ENCODE measurements around the gene UPF1.

The UPF1 gene

DNA sequence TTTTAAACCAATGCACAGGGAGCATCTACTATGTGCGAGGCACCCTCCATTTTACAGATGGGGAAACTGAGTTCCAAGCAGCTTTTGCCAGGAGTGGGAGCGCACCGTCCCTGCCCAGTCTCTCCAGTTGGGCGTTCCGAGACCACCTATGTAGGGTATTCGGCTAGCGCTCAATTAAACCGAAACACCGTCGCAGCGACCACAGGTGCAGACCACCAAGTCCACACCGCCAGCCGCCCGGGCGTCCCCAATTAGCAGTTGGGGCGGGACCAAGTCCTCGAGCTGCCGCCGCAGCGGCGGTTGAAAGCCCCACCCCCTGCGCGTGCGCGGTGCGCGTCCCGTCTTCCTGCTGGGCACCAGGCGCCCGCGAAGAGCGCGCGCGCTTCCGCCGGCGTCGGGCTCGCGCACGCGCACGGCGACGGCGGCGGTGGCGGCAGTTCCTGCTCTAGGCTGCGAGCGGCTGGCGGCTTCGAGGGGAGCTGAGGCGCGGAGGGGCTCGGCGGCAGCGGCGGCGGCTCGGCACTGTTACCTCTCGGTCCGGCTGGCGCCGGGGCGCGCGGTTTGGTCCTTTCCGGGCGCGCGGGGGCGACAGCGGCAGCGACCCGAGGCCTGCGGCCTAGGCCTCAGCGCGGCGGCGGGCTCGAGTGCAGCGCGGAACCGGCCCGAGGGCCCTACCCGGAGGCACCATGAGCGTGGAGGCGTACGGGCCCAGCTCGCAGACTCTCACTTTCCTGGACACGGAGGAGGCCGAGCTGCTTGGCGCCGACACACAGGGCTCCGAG is at the start of gene UPF1:
UPF1 (plus strand) TSS at position 436 of the 782 bp plus-strand sequence; CDS start at position 687, 251 bp downstream.
- DNase-seq, result peak; percentile 94

DNA sequence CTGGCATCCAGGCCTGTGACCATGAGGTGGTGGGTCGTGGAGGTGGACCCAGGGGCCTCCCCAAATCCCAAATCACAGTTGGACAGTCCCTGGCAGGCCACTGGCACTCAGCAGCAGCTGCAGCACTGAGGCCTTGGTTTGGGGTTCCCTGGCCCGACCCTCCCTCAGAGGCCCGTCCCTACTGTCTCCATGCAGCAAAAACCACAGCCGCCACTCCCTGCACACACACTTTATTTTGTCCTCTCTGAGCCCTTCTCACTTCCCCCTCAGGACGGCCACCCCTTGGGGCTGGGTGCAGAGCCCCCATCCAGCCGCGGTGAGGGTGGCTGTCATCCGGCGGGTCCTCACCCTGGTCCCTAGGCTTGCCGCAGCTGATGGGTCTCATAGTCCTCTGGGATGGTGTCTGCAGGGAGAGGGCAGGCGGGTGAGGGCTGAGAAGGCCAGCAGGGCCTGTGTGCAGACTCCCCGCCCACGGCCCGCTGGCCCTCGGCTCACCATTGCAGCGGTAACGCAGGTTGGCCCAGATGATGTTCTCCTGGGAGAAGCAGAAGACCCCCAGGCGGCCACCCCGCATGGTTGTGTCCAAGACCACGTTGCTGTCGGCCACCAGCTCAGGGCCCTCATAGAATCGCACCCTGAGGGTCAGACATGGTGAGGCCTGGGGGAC is 49.1 kb upstream of the UPF1 start:
- DNase-seq, result no peak

DNA sequence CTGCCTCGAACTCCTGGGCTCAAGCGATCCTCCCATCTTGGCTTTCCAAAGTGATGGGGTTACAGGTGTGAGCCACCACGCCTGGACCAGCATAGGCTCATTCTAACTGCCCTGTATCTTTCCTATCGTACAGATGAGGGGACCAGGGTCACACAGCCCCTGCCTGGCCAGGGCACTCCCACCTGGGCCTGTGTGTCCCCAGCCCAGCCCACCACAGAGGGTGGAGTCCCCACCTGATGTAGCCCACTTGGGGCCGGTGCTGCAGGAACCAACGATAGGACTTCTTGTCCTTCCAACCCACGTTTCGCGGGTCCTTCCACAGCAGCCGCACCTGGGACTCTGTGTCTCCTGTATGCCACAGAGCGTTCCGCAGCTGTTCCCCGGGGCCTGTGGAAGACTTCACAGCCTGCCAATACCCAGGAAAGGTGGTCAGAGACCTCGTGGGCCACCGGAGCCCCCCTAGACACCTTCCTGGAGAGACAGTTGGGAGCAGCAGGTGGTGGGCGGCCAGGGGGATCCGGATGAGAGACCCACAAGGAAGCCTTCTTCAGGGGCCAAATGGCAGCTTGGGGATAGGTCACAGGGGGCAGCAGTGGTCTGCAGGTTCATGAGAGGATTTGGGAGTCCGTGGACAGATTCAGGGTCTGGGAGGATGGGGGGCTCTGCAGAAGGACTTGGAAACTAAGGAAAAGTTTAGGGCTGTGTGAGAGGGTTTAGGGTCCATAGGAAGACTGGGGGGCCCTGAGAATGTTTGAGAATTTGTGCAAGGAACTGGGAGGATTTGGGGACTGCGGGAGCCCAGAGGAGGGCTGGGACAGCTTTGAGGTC is 47.6 kb upstream of the UPF1 start:
- no peak for DNase-seq

DNA sequence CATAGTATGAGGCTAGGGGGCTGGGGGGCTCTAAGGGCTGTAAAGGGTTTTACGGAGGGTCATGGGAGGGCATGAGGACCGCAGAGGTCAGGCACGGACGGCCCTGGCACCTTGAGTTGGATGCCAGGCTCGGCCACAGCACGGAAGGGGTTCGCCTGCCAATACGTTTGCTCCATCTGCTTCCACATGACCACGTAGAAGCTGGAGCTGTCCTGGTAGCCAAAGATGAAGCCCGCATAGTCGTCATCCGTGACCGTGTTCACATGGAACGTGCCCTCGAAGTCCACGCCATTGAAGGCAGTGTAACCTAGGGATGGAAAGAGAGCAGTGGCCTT is 47.0 kb upstream of the UPF1 start:
- DNase-seq, result no peak

DNA sequence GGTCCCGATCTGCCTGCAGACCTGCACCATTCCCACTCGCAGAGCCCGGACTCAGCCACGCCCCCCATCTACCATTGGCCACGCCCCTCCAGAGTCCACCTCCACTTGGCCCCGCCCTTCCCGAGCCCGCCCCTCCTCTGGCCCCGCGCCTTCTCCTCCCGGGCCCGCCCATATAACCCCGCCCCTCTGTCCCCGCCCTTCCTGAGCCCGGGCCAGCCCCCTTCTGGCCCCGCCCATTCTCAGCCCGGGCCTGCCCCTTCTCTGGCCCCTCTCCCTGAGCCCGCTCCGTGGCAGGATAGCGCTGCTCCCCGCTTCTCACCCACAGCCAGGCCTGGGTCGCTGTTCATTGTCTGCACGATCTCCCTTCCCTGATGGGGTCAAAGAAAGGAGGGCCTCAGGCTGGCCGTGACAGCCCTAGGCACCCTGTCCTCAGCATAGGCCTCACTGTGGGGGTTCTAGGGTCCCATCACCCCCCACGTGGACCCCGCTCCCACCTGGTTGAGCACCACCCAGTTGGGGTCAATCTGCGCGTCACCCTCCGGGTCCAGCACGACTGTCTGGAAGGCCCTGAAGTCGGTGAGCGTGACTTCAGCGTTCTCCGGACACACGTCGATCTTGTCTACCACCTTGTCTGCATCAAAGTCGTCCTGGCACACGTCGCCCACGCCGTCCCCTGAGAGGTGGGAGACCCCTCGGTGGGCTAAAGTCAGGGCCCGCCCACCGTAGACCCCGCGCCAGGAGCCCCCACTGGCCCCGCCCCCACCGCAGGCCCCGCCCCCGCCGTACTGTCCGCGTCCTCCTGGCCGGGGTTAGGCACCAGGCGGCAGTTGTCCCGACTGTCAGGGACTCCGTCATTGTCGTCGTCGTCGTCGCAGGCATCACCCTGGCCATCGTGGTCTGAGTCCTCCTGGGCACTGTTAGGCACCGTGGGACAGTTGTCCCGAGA is 46.3 kb upstream of the UPF1 start:
- peak; percentile 66 for DNase-seq

DNA sequence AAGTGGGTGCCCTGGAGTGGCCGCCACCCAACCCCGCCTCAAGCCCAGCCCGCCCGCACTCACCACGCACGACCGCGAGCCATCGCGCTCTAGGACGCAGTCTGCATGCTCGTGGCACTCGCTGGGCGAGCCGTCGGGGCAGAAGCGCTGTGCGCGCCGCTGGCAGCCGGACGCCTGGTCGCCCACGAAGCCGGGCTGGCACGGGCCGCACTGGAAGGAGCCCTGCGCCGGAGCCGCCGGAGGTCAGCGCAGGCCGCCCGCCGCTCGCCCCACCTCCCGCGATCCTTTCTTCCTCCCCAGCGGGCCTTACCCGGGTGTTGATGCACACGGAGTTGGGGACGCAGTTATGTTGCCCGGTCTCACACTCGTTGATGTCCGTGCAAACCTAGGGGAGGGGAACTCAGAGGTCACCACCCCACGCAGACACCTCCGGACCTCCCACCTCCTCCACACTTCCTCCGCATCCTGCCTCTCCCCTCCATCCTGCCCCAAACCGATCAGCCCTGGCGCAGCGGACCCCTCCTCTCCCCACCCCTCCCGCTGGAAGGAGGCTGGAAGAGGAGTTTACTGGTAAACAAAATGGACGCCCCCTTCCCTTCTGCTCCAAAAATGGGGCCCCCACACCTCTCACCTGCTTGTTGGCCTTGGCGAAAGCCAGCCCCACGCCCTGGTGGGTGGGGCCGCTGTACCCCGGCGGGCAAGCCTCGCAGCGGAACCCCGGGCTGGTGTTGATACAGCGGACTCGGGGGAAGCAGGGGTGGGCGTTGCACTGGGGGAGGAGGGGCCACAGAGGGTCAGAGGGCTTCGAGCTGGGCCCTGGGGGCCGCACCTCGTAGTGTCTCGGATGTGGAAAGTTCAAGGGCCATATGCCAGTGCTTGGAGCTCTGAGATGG is 43.0 kb upstream of the UPF1 start:
- no peak for DNase-seq

DNA sequence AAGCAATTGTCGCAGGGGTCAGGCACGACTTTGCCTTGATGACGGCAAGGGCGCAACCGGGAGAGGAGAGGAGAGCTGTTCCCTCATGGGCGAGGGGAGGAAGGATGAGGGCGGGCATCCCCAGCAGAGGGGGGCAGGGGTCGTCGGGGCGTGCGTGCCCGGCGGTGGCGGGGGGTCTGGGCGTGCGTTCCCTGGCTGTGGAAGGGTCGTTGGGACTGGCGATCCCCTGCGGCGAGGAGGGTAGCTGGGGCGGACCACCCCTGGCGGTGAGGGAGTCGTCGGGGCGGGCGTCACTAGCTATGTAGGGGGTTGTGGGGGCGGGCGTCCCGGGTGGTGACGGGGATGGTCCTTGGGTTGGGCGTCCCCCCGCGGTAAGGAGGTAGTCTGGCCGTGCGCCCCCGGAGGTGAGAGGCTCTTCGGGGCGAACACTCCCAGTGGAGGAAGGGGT is 42.3 kb upstream of the UPF1 start:
- no peak for DNase-seq

DNA sequence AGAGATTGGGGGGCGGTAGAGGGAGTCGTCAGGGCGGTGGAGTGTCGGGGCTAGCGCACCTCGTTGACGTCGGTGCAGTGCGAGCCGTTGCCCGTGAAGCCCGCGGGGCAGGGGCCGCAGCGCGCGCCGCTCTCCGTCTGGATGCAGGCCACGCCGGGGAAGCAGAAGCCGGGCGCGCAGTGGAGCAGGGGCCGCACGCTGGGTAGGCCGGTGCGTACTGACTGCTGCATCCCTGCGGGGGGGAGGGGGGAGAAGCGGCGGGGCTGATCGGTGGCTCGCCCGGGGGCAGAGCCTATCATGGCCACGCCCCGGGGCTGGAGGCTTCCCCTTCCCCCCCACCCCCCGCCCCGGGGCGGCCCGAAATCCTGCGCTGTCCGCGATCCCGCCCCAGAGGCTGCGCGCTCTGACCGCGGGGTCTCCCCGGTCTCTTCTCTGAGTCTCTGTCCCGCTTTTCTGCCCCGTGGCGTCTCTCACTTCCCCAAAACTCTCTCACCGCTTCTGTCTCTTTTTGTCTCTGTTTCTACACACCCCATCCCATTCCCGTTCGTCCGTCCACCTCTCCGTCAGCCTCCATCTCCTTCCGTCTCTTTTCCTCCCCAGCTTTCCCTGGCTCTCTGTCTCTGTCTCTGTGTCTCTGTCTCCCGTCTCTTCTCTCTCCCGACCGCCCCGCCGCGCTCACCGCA is 41.7 kb upstream of the UPF1 start:
- DNase-seq, result peak; percentile 40

DNA sequence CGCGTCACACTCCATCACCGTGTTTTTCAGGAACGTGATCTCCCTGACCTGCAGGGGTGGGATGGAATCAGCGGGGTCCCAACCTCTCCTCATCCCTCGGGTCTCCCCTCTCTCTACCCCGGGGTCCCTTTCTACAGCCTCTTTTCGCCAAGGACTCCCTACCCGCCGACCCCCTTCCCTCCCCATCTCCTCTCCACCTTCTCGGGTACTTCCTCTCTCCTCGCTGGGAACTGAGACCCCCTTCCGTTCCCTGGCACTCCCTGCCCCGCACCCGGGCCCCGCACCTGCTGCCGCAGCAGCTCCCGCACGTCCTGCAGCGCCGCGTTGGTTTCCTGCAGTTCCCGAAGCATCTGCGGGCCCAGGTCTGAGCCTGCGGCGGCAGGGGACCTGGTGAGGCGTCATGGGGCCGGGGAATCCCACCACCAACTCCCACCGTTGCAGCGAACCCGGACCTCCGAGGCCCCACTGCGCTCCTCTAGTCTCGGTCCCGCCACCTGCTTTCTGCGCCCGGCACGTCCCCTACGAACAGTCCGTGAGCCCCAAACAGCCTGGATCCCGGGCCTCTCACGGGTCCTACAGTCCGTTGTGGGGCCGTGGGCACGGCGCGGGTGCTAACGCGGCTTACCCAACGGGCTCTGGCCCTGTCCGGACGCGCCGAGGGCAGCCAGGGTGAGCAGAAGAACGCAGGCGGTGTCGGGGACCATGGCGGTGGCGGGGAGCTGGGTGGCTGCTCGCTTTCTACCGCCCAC is 41.0 kb upstream of the UPF1 start, which contains the start of gene COMP:
COMP (minus strand) TSS at position 740 of the 749 bp plus-strand sequence; CDS start at position 704, 36 bp downstream.
- DNase-seq, result no peak

DNA sequence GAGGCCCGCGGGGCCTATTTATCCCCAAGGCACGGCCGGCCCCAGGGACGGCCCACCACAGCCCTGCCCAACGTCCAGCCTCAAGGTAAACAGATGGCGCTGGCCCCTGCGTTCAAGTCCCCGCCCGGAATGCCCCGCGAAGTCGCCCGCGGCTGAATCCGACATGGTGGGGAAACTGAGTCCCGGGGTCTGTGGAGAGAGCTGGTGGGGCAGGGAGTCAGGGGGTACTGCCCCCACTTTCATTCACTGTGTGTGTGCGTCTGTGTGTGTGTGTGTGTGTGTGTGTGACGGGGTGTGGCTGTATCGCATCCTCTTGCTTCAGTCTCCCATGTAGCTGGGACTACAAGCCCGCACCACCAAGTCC is 40.5 kb upstream of the UPF1 start:
- no peak for DNase-seq

DNA sequence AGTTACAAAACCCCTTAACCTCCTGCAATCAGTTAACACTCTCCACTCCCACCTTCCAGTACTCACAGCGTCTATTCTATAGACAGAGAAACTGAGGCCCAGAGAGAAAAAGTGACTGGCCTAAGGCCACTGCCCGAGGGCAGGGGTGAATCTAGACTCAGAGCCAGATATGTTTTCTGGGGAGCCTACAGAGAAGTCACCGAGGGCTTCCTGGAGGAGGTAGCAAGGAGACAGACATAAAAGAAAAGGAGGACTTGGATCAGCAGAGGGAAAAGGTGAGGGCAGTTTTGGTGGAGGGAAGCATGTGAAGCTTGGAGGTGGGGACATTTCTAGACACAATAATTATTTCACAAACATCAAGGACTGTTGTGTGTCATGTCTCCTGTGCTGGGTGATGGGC is 39.1 kb upstream of the UPF1 start:
- DNase-seq, result no peak

DNA sequence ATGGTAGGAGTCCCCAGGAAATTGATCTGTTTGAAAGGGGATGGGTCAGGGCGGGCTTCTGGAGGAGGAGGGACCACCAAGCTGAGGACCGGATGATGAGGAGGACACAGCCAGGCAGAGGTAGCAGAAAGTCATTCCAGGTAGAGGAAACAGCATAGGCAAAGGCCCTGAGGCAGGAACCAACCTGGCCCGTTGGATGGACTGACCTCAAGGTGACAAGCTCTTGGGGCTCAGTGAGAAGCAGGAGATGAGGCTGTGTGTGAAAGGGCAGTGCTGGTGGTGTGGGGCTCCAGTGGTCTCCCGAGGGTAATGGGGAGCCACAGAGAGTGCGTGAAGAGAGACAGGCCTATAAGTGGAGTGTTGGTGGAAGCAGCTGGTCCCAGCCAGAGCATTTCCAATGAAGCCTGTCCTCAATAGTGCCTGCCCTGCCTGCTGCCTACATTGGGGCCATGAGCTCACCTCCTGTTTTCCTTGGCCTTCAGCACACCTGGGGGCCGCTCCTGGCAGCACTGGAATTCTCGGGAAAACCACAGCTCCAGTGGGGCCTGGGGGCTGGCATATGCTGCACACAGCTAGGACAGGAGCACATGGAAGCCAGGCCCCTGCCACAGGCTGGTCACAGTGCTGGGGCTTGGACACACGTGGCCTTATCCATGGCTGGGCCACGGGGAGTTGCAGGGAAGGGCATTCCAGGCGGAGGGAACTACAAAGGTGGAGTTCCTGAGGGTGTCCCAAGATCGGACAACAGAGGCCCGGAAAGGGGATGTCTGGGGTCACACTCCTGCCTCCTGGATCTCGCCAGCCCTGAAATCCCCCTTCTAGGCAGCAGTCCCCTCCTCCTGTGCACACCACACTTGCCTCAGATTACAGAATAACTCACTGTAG is 38.4 kb upstream of the UPF1 start:
- DNase-seq, result no peak

DNA sequence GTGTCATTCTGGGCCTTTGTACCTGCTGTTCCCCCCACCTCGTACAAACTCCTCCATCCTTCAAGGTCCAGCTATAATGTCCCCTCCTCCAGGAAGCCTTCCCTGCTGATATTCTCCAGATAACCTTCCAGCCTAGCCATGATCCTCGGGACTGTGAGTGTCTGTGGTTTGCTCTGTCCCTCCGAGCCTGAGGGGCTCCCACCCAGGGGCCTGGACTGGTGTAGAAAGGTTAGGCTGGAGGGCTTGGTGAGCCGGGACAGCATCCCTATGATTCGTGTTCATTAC is 37.8 kb upstream of the UPF1 start:
- no peak for DNase-seq

DNA sequence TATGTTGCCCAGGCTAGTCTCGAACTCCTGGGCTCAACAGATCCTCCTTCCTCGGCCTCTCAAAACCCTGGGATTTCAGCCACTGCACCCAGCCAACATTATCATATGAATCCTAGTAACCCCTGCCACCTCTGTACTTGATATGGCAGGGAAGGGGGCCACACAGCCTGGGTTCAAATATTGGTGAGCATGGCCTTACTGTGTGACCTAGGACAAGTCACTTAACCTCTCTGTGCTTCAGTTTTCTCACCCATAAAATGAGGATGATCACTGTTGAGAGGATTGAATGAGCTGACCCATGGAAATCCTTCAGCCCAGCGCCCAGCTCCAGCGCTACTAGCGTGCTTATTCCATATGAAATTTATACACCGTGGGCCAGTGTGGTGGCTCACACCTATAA is 37.1 kb upstream of the UPF1 start:
- no peak for DNase-seq

DNA sequence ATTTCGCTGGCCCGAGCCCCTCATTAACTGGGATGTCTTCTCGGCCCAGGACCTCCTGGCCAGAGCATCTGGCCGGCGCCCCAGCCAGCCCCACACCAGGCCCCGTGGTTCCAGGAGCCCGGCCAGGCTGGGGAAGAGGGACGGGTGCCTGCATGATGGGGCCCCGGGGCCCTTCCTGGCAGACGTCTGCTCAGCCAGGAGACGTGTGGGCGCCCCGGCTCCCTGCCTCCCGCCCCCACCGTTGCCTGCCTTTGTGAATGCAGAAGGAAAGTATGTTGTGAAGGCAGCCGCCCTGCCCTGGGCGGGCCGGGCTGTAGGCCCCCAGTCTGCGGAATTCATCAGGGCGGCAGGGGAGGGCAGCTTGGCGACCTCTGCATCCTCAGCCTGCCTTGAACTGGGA is 36.2 kb upstream of the UPF1 start:
- DNase-seq, result no peak

DNA sequence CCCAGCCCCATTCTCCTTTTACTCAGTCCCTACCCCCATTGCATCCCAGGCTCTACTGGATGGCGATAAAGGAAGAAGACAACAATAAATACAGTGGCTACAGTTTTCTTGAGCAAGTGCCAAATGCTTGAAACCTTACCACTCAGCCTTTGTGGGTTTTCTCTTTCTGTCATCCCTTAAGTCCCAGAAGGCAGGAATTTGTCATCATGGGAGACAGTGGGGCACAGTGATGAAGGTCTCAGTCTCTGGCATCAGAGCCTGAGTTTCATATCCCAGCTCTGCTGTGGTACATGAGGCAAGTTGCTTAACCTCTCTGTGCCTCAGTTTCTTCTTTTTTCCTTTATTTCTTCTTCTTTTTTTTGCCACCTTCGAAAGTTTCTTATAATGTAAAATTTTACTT is 35.5 kb upstream of the UPF1 start:
- DNase-seq, result no peak

DNA sequence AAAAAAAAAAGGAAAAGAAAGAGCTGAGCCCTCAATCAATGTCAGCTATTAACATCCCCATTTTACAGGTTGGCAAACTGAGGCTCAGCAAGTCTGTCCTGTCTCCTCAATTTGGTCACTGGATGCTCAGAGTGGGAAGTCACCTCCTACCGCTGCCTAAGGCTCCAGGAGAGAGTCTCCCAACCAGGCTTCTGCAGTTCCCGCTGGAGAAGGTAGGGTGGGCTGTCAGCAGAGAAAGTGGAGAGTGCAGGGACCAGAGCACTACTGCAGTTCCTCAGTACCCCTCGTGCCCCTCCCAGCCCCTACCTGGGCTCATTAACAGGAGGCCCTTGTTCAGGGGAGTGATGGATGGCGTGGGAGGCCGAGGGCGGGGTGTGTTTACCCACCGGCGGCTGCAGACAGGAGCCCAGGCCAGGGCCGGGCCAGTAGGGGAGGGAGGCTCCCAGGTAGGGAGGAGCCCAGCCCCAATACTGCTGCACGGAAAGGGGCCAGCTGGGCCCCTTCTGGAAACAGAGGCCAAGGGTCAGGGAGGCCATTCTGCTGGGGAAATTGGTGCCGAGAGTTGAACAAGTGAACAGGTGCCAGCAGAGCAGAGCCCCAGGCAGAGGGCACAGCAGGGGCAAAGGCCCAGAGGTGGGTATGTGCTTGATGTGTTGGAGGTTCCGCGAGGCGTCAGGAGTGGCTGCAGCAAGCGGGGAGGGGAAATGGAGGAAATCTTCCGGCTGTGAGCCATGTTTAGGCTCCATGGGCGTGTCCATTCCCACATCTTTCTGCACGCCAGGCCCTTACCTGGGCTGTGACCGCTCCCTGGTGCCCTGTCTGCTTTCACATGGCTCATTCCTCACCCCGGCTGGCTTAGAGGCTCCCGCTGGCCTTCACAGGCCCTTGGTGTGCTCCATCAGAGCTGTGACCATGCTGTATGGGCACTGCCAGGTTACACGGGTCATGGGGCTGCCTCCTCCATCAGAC is 33.1 kb upstream of the UPF1 start:
- DNase-seq, result no peak

DNA sequence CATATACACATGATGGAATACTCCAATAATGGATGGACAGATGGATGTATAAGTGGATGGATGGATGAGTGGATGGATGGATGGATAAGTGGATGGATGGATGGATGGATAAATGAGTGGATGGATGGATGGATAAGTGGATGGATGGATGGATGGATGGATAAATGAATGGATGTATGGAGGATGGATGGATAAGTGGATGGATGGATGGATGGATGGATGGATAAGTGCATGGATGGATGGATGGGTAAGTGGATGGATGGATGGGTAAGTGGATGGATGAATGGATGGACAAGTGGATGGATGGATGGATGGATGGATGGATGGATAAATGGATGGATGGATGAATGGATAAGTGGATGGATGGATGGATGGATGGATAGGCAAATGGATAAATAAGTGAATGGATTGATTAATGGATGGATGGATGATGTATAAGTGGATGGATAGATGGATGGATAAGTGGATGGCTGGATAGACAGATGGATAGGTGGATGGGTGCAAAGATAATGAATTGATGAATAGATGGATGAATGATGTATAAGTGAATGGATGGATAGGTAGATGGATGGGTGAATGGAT is 32.3 kb upstream of the UPF1 start:
- no peak for DNase-seq
